Measurements from ENCODE around the gene MAGI2. TPM values are rescaled to one million over a fixed set of nuclear protein-coding genes. Genes with fewer than 3 reads are reported as not detected.
A peak's percentile ranks its signal among the peaks of the same experiment; 100 is the strongest.
"Not testable (repeated sequence)": the region's sequence is repeated elsewhere in the genome, so short reads cannot be mapped to it uniquely, and the experiment has no call there.

MAGI2 gene
- polyA plus RNA-seq, 3 donors, result 35.4 to 39.1 (median 36.4) TPM

GRCh38 chr7:79071187-79071586 lies 382.3 kb downstream of the MAGI2 start:
- DNase-seq (ENCODE audit: low read depth in 3 of 3, low spot score in 2 of 3), result not testable (repeated sequence)

- DNase-seq (ENCODE audit: low read depth in 3 of 3, low spot score in 2 of 3), result no peak
Measured at GRCh38 chr7:79064187-79064823, 389.2 kb downstream of the MAGI2 start.

- DNase-seq (ENCODE audit: low read depth in 3 of 3, low spot score in 2 of 3), result no peak
Measured at GRCh38 chr7:79063019-79063698, 390.3 kb downstream of the MAGI2 start.

- no peak for DNase-seq (ENCODE audit: low read depth in 3 of 3, low spot score in 2 of 3)
Measured at GRCh38 chr7:79060498-79060897, 393.0 kb downstream of the MAGI2 start.

- DNase-seq (ENCODE audit: low read depth in 3 of 3, low spot score in 2 of 3), result peak; percentile 27 to 41 (median 41)
Measured at GRCh38 chr7:79055722-79056415, 397.6 kb downstream of the MAGI2 start.

GRCh38 chr7:79051915-79052314 lies 401.6 kb downstream of the MAGI2 start:
- DNase-seq (ENCODE audit: low read depth in 3 of 3, low spot score in 2 of 3), result no peak

- no peak for DNase-seq (ENCODE audit: low read depth in 3 of 3, low spot score in 2 of 3)
Measured at GRCh38 chr7:79050603-79051002, 402.9 kb downstream of the MAGI2 start.

GRCh38 chr7:79046061-79046460 lies 407.4 kb downstream of the MAGI2 start:
- DNase-seq (ENCODE audit: low read depth in 3 of 3, low spot score in 2 of 3), result no peak

GRCh38 chr7:79037001-79037400 lies 416.5 kb downstream of the MAGI2 start:
- DNase-seq (ENCODE audit: low read depth in 3 of 3, low spot score in 2 of 3), result no peak

GRCh38 chr7:79036356-79036755 lies 417.1 kb downstream of the MAGI2 start:
- no peak for DNase-seq (ENCODE audit: low read depth in 3 of 3, low spot score in 2 of 3)

GRCh38 chr7:79035858-79036257 lies 417.6 kb downstream of the MAGI2 start:
- DNase-seq (ENCODE audit: low read depth in 3 of 3, low spot score in 2 of 3), result no peak

- no peak for DNase-seq (ENCODE audit: low read depth in 3 of 3, low spot score in 2 of 3)
Measured at GRCh38 chr7:79034730-79035129, 418.7 kb downstream of the MAGI2 start.

- DNase-seq (ENCODE audit: low read depth in 3 of 3, low spot score in 2 of 3), result not testable (repeated sequence)
Measured at GRCh38 chr7:79019711-79020110, 433.8 kb downstream of the MAGI2 start.

GRCh38 chr7:79011921-79012320 lies 441.5 kb downstream of the MAGI2 start:
- no peak for DNase-seq (ENCODE audit: low read depth in 3 of 3, low spot score in 2 of 3)

GRCh38 chr7:79009647-79010046 lies 443.8 kb downstream of the MAGI2 start:
- no peak for DNase-seq (ENCODE audit: low read depth in 3 of 3, low spot score in 2 of 3)

- DNase-seq (ENCODE audit: low read depth in 3 of 3, low spot score in 2 of 3), result no peak
Measured at GRCh38 chr7:79008786-79009185, 444.7 kb downstream of the MAGI2 start.

- DNase-seq (ENCODE audit: low read depth in 3 of 3, low spot score in 2 of 3), result no peak
Measured at GRCh38 chr7:78996013-78996412, 457.5 kb downstream of the MAGI2 start.

- no peak for DNase-seq (ENCODE audit: low read depth in 3 of 3, low spot score in 2 of 3)
Measured at GRCh38 chr7:78993341-78993740, 460.1 kb downstream of the MAGI2 start.

GRCh38 chr7:78985509-78985908 lies 468.0 kb downstream of the MAGI2 start:
- no peak for DNase-seq (ENCODE audit: low read depth in 3 of 3, low spot score in 2 of 3)

GRCh38 chr7:78983483-78983882 lies 470.0 kb downstream of the MAGI2 start:
- no peak for DNase-seq (ENCODE audit: low read depth in 3 of 3, low spot score in 2 of 3)

- DNase-seq (ENCODE audit: low read depth in 3 of 3, low spot score in 2 of 3), result no peak
Measured at GRCh38 chr7:78970440-78970916, 483.0 kb downstream of the MAGI2 start.

GRCh38 chr7:78968951-78969350 lies 484.5 kb downstream of the MAGI2 start:
- no peak for DNase-seq (ENCODE audit: low read depth in 3 of 3, low spot score in 2 of 3)

All from right renal cortex interstitium (tissue), 3 donors.